Smooth muscle cell (in vitro differentiated cells): ENCODE data around the gene PXYLP1. TPM values are rescaled to one million over a fixed set of nuclear protein-coding genes. Genes with fewer than 3 reads are reported as not detected.
"Not testable (repeated sequence)": the region's sequence is repeated elsewhere in the genome, so short reads cannot be mapped to it uniquely, and the experiment has no call there.

Source experiments
- DNase-seq: peaks from one replicate; lab custom pipeline; 2025; ENCODE audit not compliant: unreplicated experiment; lab: John Stamatoyannopoulos, UW
- H2AFZ ChIP-seq: fragments of 200-600 bp; sonication (generic); 2 replicates; pipeline ENCODE4 v1.6.0; 2016; ENCODE audit warnings: antibody characterized with exemption, low read depth, mild to moderate bottlenecking
- H3F3A ChIP-seq: fragments of 200-600 bp; sonication (generic); 2 replicates; pipeline ENCODE4 v1.6.0; 2017; ENCODE audit warnings: antibody characterized with exemption, low read depth
- H3K27ac ChIP-seq: fragments of 200-600 bp; sonication (generic); 2 replicates; pipeline ENCODE4 v1.5.1; 2016; ENCODE audit warnings: low read depth, mild to moderate bottlenecking
- H3K27me3 ChIP-seq: fragments of 200-600 bp; sonication (generic); 2 replicates; pipeline ENCODE4 v1.6.1; 2016; ENCODE audit warnings: low read depth, mild to moderate bottlenecking
- H3K36me3 ChIP-seq: fragments of 200-600 bp; sonication (generic); 2 replicates; pipeline ENCODE4 v1.5.1; 2016; ENCODE audit warnings: low read depth
- H3K4me1 ChIP-seq: fragments of 200-600 bp; sonication (generic); 2 replicates; pipeline ENCODE4 v1.5.1; 2016; ENCODE audit warnings: low read depth
- H3K4me2 ChIP-seq: fragments of 200-600 bp; sonication (generic); 2 replicates; pipeline ENCODE4 v1.6.0; 2016; ENCODE audit warnings: mild to moderate bottlenecking
- H3K4me3 ChIP-seq: fragments of 200-600 bp; sonication (generic); 2 replicates; pipeline ENCODE4 v1.5.1; 2016; ENCODE audit warnings: mild to moderate bottlenecking
- H3K79me2 ChIP-seq: fragments of 200-600 bp; sonication (generic); 2 replicates; pipeline ENCODE4 v1.6.0; 2016; ENCODE audit warnings: low read depth, mild to moderate bottlenecking
- H3K9ac ChIP-seq: fragments of 200-600 bp; sonication (generic); 2 replicates; pipeline ENCODE4 v1.6.0; 2016; ENCODE audit warnings: low read depth
- H3K9me3 ChIP-seq: fragments of 200-600 bp; sonication (generic); replicated peaks from 2 replicates; pipeline ENCODE4 v1.5.1; 2016; ENCODE audit warnings: low read depth
- H4K20me1 ChIP-seq: fragments of 200-600 bp; sonication (generic); 2 replicates; pipeline ENCODE4 v1.6.0; 2016; ENCODE audit warnings: low read depth
- CTCF ChIP-seq: fragments of 200-600 bp; sonication (generic); IDR thresholded peaks from 2 replicates; pipeline ENCODE4 v1.5.1; 2017; ENCODE audit warnings: borderline replicate concordance, mild to moderate bottlenecking, antibody characterized with exemption; ENCODE audit not compliant: insufficient read depth, poor library complexity, severe bottlenecking
- WGBS: methylation state at CpG from one replicate; pipeline ENCODE4 v1.1.7; 2016; ENCODE audit warnings: low lambda C conversion rate; 5-methylcytosine and 5-hydroxymethylcytosine counted together
- polyA plus RNA-seq: library from polyadenylated mRNA; unstranded; fragments of >200 nt; fragmentation: Nextera tagmentation; extraction: Ambion mirVana; gene quantifications from 2 replicates; pipeline ENCODE4 v1.2.1, GENCODE V29; 2016
- total RNA-seq: library from RNA; depleted of rRNA; stranded (reverse); fragments of >200 nt; gene quantifications from 2 replicates; pipeline ENCODE4 v1.2.3, GENCODE V29; 2014

The PXYLP1 gene
- total and polyA plus RNA-seq, 2 experiments from 2014 or later = 3.3 to 5.6 TPM

- 76% methylated on average over 3 of the region's 3 CpGs for WGBS
- H2AFZ ChIP-seq = no peak overlapping the region
These were observed 30.5 kb upstream of the PXYLP1 start for GRCh38 chr3:141201122-141201521.

GRCh38 chr3:141202682-141203081 is 28.9 kb upstream of the PXYLP1 start:
- H3F3A ChIP-seq = no peaks in the 10 kb centered on the region
- no peak for TF ChIP-seq CTCF
- H3K36me3 ChIP-seq = no peaks in the 10 kb centered on the region
- no peaks in the 10 kb centered on the region for H3K79me2 ChIP-seq
- no peak overlapping the region for H3K27ac ChIP-seq
- DNase-seq = no peak
- H3K27me3 ChIP-seq = no peaks in the 10 kb centered on the region
- H3K4me1 ChIP-seq = no peaks in the 10 kb centered on the region
- H3K4me3 ChIP-seq = no peak overlapping the region
- no peak overlapping the region for H3K9ac ChIP-seq
- no peaks in the 10 kb centered on the region for H4K20me1 ChIP-seq
- H2AFZ ChIP-seq = no peak overlapping the region
- 80% methylated on average over 4 of the region's 4 CpGs for WGBS
- no peaks in the 10 kb centered on the region for H3K9me3 ChIP-seq
- no peak overlapping the region for H3K4me2 ChIP-seq

More at GRCh38 chr3:141201122-141201521, 30.5 kb upstream of the PXYLP1 start:
- DNase-seq = no peak
- no peaks in the 10 kb centered on the region for H3F3A ChIP-seq
- H3K4me3 ChIP-seq = no peak overlapping the region
- TF ChIP-seq CTCF = no peak
- no peaks in the 10 kb centered on the region for H3K79me2 ChIP-seq
- H3K9ac ChIP-seq = no peak overlapping the region
- H3K9me3 ChIP-seq = no peaks in the 10 kb centered on the region
- H3K4me2 ChIP-seq = no peak overlapping the region
- no peaks in the 10 kb centered on the region for H3K36me3 ChIP-seq
- no peaks in the 10 kb centered on the region for H4K20me1 ChIP-seq
- no peaks in the 10 kb centered on the region for H3K4me1 ChIP-seq
- no peaks in the 10 kb centered on the region for H3K27me3 ChIP-seq
- H3K27ac ChIP-seq = no peak overlapping the region

- 60% methylated on average over 4 of the region's 4 CpGs for WGBS
- H3F3A ChIP-seq = no peaks in the 10 kb centered on the region
- H3K9me3 ChIP-seq = no peaks in the 10 kb centered on the region
- TF ChIP-seq CTCF = no peak
- H3K9ac ChIP-seq = no peak overlapping the region
- no peak overlapping the region for H3K4me2 ChIP-seq
- H3K4me1 ChIP-seq = no peaks in the 10 kb centered on the region
- no peak overlapping the region for H3K27ac ChIP-seq
- no peaks in the 10 kb centered on the region for H4K20me1 ChIP-seq
- DNase-seq = no peak
- H3K27me3 ChIP-seq = no peaks in the 10 kb centered on the region
- H3K36me3 ChIP-seq = no peaks in the 10 kb centered on the region
- no peak overlapping the region for H3K4me3 ChIP-seq
- H3K79me2 ChIP-seq = no peaks in the 10 kb centered on the region
- no peak overlapping the region for H2AFZ ChIP-seq
These were observed 27.8 kb upstream of the PXYLP1 start for GRCh38 chr3:141203866-141204265.

- no peak overlapping the region for H3K9ac ChIP-seq
- H3K4me3 ChIP-seq = no peak overlapping the region
- H3F3A ChIP-seq = no peaks in the 10 kb centered on the region
- H3K4me1 ChIP-seq = no peaks in the 10 kb centered on the region
- no peak for TF ChIP-seq CTCF
- H3K27ac ChIP-seq = no peak overlapping the region
- no peaks in the 10 kb centered on the region for H3K9me3 ChIP-seq
- H4K20me1 ChIP-seq = no peaks in the 10 kb centered on the region
- no peak overlapping the region for H3K4me2 ChIP-seq
- H3K27me3 ChIP-seq = no peaks in the 10 kb centered on the region
- H2AFZ ChIP-seq = no peak overlapping the region
- 91% methylated on average over 4 of the region's 4 CpGs for WGBS
- DNase-seq = no peak
- H3K79me2 ChIP-seq = no peaks in the 10 kb centered on the region
- no peaks in the 10 kb centered on the region for H3K36me3 ChIP-seq
These were observed 27.3 kb upstream of the PXYLP1 start for GRCh38 chr3:141204343-141204742.

GRCh38 chr3:141211306-141211705 is 20.3 kb upstream of the PXYLP1 start:
- H3F3A ChIP-seq, H3K27me3 ChIP-seq, H3K4me1 ChIP-seq, H3K4me3 ChIP-seq, H3K27ac ChIP-seq, H3K4me2 ChIP-seq, H3K36me3 ChIP-seq, H2AFZ ChIP-seq, DNase-seq, H3K9ac ChIP-seq, H3K79me2 ChIP-seq, H3K9me3 ChIP-seq, H4K20me1 ChIP-seq: not testable (repeated sequence)
- WGBS = 25% methylated on average over 1 of the region's 1 CpG
